Activated naive CD4-positive, alpha-beta T cell treated with Interleukin-2 at 50 U/mL for 16 hours (primary cell): ENCODE results near the gene CYP26A1.

ENCODE experiments used
- DNase-seq: peaks from one replicate; pipeline ENCODE4 v3.0.0-alpha.2; 2020

CYP26A1 gene, protein sequence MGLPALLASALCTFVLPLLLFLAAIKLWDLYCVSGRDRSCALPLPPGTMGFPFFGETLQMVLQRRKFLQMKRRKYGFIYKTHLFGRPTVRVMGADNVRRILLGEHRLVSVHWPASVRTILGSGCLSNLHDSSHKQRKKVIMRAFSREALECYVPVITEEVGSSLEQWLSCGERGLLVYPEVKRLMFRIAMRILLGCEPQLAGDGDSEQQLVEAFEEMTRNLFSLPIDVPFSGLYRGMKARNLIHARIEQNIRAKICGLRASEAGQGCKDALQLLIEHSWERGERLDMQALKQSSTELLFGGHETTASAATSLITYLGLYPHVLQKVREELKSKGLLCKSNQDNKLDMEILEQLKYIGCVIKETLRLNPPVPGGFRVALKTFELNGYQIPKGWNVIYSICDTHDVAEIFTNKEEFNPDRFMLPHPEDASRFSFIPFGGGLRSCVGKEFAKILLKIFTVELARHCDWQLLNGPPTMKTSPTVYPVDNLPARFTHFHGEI

GRCh38 chr10:93073539-93074146, at the start of gene CYP26A1:
TSS of gene CYP26A1 (plus strand) at chr10:93073893. CDS start at chr10:93073935, 42 bp downstream.
- DNase-seq = no peak

DNA sequence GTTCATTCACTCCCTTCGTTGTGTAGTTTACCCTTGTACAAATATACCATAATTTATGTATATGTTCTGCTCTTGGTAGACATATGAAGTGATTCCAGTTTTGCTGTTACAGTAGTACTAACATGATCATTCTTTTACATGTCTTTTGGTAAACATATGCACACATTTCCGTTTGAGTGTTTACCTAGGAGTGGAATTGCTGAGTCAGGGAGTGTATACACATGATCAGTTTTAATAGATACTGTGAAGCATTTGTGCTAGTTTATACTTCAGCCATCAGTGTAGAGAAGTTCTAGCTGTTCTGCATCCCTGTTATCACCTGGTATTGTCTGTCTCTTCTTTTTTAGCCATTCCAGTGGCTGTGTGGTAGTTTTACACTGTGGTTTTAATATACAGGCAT, 47.6 kb upstream of the CYP26A1 start:
- DNase-seq = no peak

DNA sequence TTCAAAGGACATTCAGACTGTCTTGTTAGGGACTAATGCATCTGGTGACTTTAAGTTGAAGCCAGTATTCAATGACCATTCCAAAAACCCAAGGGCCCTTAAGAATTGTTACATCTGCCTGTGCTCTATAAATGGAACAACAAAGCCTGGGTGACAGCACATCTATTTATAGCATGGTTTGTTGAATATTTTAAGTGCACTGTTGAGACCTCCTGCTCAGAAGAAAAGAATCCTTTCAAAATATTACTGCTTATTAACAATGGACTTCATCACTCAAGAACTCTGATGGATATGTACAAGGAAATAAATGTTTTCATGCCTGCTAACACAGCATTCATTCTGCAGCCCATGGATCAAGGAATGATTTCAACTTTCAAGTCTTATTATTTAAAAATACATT, 46.2 kb upstream of the CYP26A1 start:
- no peak for DNase-seq

DNA sequence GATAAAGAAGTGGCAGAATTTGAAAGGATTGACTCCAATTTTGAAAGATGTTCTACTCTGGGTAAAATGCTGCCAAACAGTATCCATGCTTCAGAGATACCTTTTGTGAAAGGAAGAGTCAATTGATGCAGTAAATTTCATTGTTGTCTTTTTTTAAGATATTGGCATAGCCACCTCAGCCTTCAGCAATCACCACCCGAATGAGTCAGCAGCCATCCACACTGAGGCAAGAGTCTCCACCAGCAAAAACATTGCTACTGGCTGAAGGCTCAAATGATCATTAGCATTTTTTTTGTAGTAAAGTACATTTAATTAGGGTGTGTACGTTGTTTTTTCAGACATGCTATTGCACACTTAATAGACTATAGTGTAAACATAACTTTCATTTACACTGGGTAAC, 44.8 kb upstream of the CYP26A1 start:
- DNase-seq = no peak

- no peak for DNase-seq
These were observed 43.3 kb upstream of the CYP26A1 start for GRCh38 chr10:93030409-93030808.

GRCh38 chr10:93032105-93032808, 41.4 kb upstream of the CYP26A1 start:
- no peak for DNase-seq

DNA sequence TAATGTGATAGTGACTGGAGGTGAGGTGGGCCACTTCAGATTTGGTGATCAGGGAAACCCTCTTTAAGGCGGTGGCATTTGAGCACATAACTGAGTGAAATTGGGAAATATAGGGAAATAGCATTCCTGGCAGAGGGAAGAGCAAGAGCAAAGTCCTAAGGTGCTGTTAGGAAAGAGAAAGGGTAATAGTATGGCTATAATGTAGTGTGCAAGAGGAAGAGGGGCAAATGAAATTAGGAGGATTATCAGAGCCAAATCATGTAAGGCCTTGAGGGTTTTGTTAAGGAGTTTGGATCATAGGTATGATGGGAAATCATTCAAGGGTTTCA, 40.9 kb upstream of the CYP26A1 start:
- DNase-seq = no peak

GRCh38 chr10:93034426-93034825, 39.3 kb upstream of the CYP26A1 start:
- DNase-seq = no peak

DNA sequence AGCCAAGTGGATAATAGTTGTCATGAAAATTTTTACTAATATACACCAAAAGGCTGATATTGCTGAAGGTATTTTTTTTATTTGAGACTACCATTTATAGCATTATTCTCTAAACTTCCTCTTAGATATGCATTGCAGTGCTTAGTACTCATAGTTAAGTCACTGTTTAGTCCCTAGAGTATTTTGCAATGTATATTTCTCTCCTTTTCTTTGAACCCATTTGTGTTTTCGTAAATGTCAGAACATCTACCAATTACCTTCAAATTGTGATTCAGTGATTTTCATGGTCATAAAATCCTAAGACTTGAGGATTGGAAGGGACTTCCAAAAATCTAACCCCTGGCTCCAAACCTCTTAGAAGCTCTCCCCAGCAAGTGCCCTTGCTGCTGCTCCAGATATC, 34.6 kb upstream of the CYP26A1 start:
- DNase-seq = no peak

DNA sequence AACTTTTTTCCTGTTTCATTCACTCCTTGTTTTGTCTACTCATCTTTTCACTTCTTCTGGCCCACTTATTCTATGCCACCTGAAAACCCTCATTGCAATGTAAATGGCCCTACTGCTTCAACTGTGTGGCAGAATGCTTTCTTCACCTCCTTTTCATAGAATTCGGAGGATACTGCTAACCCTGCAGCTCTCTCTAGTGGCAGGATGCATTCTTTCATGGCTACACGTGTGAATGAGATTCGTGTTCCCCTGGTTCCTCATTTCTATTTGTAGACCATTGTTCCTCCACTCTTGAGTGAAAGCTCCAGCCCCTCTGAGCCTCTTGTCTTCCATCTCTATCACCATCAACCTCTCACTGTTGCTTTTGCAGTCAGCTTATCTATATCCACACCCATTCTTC, 34.0 kb upstream of the CYP26A1 start:
- no peak for DNase-seq

GRCh38 chr10:93054486-93054885, 19.2 kb upstream of the CYP26A1 start:
- no peak for DNase-seq

- no peak for DNase-seq
These were observed 15.6 kb upstream of the CYP26A1 start for GRCh38 chr10:93058139-93058538.

DNA sequence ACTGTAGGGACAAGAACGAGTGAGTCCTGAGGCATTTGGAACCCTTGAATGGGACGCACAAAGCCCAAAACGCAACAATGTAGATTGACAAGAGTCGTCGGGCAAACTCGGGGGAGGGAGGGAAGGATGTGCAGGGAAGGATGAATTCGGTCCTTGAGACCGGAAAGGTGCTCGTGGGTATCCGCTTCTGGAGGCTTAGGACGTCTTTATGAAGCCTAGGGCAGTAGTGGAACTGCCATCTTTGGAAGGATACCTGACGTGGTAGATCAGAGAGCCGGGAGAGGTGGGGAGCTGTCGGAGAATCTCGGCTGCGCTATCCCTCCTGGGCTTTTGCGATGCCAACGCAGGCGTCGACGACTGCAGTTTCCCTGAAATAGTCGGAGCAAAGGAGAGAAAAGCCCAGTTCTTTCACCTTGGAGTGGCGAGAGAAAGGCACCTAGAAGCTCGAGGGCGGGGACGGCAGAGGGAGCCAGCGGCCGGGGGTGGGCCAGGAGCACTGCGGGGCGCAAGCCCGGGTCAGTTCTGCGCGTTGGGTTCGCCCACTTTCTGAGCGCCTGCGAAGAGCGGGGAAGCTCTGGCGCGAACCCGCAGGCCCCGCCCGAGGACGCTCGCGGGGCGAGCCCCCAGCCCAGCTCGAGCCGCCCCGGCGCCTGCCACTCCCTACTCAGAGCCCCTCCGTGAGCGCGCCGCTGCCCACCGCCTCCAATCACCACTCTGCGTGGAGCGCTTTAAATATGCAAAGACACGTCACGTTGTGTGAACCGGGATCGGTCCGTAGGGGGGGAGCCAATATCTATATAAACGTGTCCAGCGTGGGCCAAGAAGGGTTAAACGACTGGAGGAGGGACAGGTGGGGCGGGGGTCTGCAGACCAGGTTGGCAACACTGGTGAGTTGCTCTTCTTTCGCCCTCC, 13.5 kb upstream of the CYP26A1 start, which contains the start of gene CYP26C1:
Gene CYP26C1, plus strand, starts transcription at position 824 of the 912 bp plus-strand sequence. CDS start 466 bp downstream, outside the sequence.
- DNase-seq = no peak

GRCh38 chr10:93060887-93061593, 12.7 kb upstream of the CYP26A1 start:
- no peak for DNase-seq

DNA sequence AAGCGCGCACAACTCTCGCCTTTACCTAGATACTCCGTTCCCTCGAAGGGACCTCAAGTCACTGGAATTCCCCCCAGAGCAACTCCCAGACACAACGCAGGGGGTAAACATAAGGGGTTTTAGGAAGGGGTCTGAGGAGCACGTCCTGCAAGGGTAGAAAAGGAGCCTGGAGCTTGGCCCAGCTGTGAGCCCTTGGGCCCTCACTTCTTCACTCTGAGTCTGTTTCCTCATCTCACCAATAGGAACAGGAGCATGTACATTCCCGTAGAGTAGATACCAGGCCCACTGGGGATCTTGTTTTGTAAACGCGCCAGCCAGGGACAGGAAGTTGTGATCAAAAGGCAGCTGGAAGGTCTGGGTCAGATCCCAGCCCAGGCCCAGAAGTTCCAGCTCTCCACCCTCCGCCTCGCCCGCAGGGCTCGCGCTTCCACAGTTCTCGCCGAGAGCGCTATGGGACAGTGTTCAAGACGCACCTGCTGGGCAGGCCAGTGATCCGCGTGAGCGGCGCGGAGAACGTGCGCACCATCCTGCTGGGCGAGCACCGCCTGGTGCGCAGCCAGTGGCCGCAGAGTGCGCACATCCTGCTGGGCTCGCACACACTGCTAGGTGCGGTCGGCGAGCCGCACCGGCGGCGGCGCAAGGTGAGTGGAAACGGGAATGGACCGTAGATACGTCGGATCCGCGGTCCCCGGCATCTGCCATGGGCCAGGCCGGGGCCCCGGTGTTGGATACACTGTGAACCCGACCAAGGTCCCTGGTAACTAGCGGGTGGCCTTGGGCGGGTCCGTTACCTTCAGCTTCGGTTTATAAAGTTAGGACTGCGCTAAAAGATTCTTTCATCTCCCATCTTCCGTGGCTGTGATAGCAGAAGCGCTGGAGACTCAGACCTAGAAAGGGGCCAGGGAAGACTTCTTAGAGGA, 11.8 kb upstream of the CYP26A1 start:
- DNase-seq = no peak

GRCh38 chr10:93062514-93063143, 11.1 kb upstream of the CYP26A1 start:
- DNase-seq = peak; percentile 39

- no peak for DNase-seq
These were observed 10.3 kb upstream of the CYP26A1 start for GRCh38 chr10:93063144-93063976.

DNA sequence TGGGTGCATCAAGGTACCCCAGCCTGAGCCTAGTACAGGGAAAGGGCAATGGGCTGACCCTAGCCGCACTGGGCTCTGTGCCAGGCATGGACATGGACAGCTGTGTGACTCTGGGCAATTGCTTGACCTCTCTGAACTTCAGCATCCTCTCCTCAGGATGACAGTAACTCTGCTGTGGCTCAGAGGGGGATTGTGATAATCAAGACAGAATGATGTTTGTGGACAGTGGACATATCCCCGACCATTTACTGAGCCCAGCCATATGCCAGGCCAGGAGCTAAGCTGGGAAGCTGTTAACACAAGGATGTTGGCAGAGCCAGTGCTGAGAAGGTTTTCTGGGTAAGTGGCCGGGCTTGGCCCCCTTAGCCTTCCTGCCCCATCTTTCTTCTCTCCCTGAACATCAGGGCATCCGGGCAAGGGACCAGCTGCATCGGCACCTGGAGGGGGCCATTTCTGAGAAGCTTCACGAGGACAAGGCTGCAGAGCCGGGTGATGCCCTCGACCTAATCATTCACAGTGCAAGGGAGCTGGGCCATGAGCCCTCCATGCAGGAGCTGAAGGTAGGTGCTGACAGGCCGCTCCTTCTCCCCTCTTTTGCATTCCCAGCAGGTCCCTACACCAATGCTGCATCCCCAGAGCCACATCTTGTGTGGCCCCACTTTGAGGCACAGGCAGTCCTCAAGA, 9.6 kb upstream of the CYP26A1 start:
- DNase-seq = no peak
